Common myeloid progenitor, CD34-positive (primary cell): Measurements from ENCODE around the gene CACNB4.

Experiments
- CTCF ChIA-PET: fragments of 350-600 bp; sonication (Branson Sonifier 250); formaldehyde crosslinking; loops from one replicate; lab custom pipeline; 2021; ENCODE audit warnings: antibody characterized with exemption; lab: Charles Lee
- POLR2A ChIA-PET: fragments of 350-600 bp; sonication (Branson Sonifier 250); formaldehyde crosslinking; loops from one replicate; lab custom pipeline; 2021; ENCODE audit warnings: antibody characterized with exemption; lab: Charles Lee
- DNase-seq, 3 donors: peaks; one replicate each; pipeline versions ENCODE4 v3.0.0 to v3.0.0-alpha.2; 2013
- H3K27ac ChIP-seq, 2 experiments: 1 replicate in 1 of 2; 2 replicates in 1 of 2; pipeline ENCODE4 v1.7.0; 2013; ENCODE audit warnings: inconsistent platforms in 2 of 2, low read length in 2 of 2, mild to moderate bottlenecking in 2 of 2, low read depth in 1 of 2, moderate library complexity in 1 of 2; ENCODE audit not compliant: severe bottlenecking in 2 of 2, insufficient read depth in 1 of 2, poor library complexity in 1 of 2
- H3K27me3 ChIP-seq, 5 experiments: replicated peaks in 2 of 5; 1 replicate in 3 of 5; 2 replicates in 2 of 5; pipeline versions ENCODE4 v1.6.1 to v1.7.0; 2013; ENCODE audit warnings: low read length in 4 of 5, mild to moderate bottlenecking in 2 of 5, moderate library complexity in 2 of 5, inconsistent platforms in 1 of 5; ENCODE audit not compliant: insufficient read depth in 5 of 5, control insufficient read depth in 4 of 5
- H3K36me3 ChIP-seq, 4 experiments: 1 replicate in 2 of 4; 2 replicates in 2 of 4; pipeline versions ENCODE4 v1.6.1 to v1.7.0; 2013; ENCODE audit warnings: low read length in 3 of 4, control low read depth in 1 of 4, mild to moderate bottlenecking in 1 of 4; ENCODE audit not compliant: control insufficient read depth in 4 of 4, insufficient read depth in 4 of 4
- H3K4me1 ChIP-seq, 4 experiments: 1 replicate in 3 of 4; 2 replicates in 1 of 4; pipeline versions ENCODE4 v1.6.1 to v1.7.1; 2013; ENCODE audit warnings: low read length in 3 of 4, mild to moderate bottlenecking in 3 of 4, control low read depth in 1 of 4, inconsistent platforms in 1 of 4, moderate library complexity in 1 of 4; ENCODE audit not compliant: control insufficient read depth in 4 of 4, insufficient read depth in 4 of 4; ENCODE audit errors: control extremely low read depth in 1 of 4
- H3K4me3 ChIP-seq, 7 experiments: 1 replicate in 4 of 7; 2 replicates in 3 of 7; pipeline versions ENCODE4 v1.5.1 to v1.7.0; 2013; ENCODE audit warnings: mild to moderate bottlenecking in 7 of 7, low read length in 6 of 7, moderate library complexity in 6 of 7, inconsistent platforms in 2 of 7, low read depth in 2 of 7, control low read depth in 1 of 7; ENCODE audit not compliant: insufficient read depth in 4 of 7, control insufficient read depth in 1 of 7; ENCODE audit errors: extremely low read depth in 1 of 7
- H3K9me3 ChIP-seq, 5 experiments: 1 replicate in 4 of 5; 2 replicates in 1 of 5; pipeline versions ENCODE4 v1.6.1 to v1.7.1; 2013; ENCODE audit warnings: low read length in 4 of 5, mild to moderate bottlenecking in 2 of 5, inconsistent platforms in 1 of 5, low read depth in 1 of 5, moderate library complexity in 1 of 5; ENCODE audit not compliant: control insufficient read depth in 4 of 5, insufficient read depth in 2 of 5; ENCODE audit errors: control extremely low read depth in 1 of 5
- WGBS: methylation state at CpG from one replicate; pipeline ENCODE4 v1.1.5; 2013; ENCODE audit not compliant: insufficient coverage; 5-methylcytosine and 5-hydroxymethylcytosine counted together

Gene CACNB4

DNA sequence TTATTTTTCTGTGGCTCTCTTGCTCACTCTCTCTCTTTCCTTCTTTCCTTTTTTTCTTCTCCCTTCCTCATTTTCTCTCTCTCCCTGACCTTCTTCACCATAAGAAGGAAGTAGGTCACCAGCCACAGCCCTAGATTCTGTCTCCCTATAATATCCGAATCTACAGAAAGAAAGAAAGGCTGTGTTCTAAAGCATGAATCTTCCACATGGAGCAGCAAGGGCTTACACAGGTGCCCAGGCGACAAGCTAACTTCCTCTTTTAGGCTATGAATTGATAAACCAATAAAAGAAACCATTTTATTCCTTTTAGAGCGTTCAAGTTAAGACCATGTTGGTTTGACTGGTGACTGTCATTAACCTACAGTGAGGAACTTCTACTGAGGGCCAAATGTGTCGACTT is 49.3 kb downstream of the CACNB4 start:
- Histone ChIP-seq H3K36me3 (no peaks in the 10 kb centered on the region), H3K4me1 (peaks cover 20 to 70% (median 40%) of the 10 kb centered on the region in 4 experiments), H3K4me3 (no peak overlapping the region), H3K9me3 (no peaks in the 10 kb centered on the region), H3K27ac (no peak overlapping the region), H3K27me3 (no peaks in the 10 kb centered on the region)
- ChIA-PET CTCF (interaction anchor here (0.9 to 1.7 kb wide), 2 partner anchors 11 to 32 kb away, joined by 3 to 6 read pairs; no protein-coding TSS in a partner anchor), POLR2A (no interaction called here)
- DNase-seq: peak in 2 of 3 donors; percentile 53 to 72
- 79% methylated on average over 4 of the region's 4 CpGs for WGBS

- DNase-seq: peak in 2 of 3 donors; percentile 32 to 35
- H3K36me3 ChIP-seq: no peaks in the 10 kb centered on the region
- WGBS: 90% methylated on average over 5 of the region's 6 CpGs
- ChIA-PET POLR2A (no interaction called here), CTCF (interaction anchor here (1.1 to 4.3 kb wide), 3 partner anchors 10 to 46 kb away, joined by 3 to 29 read pairs (median 5); no protein-coding TSS in a partner anchor)
- peaks cover 18 to 72% (median 39%) of the 10 kb centered on the region in 4 experiments for H3K4me1 ChIP-seq
- H3K9me3 ChIP-seq: no peaks in the 10 kb centered on the region
- H3K27me3 ChIP-seq: no peaks in the 10 kb centered on the region
- no peak overlapping the region for H3K4me3 ChIP-seq
- H3K27ac ChIP-seq: no peak overlapping the region
Measured at GRCh38 chr2:152047824-152048471, 50.9 kb downstream of the CACNB4 start.

DNA sequence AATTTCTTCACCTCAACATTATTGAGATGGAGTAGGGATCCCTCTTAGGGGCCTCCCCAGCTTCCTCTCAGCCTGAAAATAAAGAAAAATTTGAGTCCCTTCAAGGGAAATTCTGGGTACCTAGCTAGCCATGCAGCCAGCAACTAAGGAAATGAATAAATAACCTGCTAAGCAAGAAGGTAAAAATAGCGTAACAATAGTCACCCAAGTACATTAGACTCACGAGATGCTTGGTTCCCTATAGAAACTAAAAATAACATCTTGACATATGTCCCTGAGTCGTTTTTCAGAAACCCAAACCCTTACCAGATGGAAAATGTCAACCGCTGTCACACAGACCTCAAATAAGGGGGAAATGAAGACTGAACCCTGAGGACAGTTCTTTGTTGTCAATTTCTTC is 51.9 kb downstream of the CACNB4 start:
- Histone ChIP-seq H3K27ac (no peak overlapping the region), H3K4me1 (peaks cover 18 to 79% (median 41%) of the 10 kb centered on the region in 4 experiments), H3K4me3 (peak overlapping the region in 1 of 7 experiments; percentile 8), H3K27me3 (no peaks in the 10 kb centered on the region), H3K36me3 (no peaks in the 10 kb centered on the region), H3K9me3 (no peaks in the 10 kb centered on the region)
- ChIA-PET POLR2A (no interaction called here), CTCF (interaction anchor here (0.9 to 4.3 kb wide), 6 partner anchors 9 to 598 kb away, joined by 3 to 29 read pairs (median 4); no protein-coding TSS in a partner anchor)
- no CpG with 5 or more reads among the region's 4 CpGs for WGBS
- DNase-seq: peak in 2 of 3 donors; percentile 64 to 82

DNA sequence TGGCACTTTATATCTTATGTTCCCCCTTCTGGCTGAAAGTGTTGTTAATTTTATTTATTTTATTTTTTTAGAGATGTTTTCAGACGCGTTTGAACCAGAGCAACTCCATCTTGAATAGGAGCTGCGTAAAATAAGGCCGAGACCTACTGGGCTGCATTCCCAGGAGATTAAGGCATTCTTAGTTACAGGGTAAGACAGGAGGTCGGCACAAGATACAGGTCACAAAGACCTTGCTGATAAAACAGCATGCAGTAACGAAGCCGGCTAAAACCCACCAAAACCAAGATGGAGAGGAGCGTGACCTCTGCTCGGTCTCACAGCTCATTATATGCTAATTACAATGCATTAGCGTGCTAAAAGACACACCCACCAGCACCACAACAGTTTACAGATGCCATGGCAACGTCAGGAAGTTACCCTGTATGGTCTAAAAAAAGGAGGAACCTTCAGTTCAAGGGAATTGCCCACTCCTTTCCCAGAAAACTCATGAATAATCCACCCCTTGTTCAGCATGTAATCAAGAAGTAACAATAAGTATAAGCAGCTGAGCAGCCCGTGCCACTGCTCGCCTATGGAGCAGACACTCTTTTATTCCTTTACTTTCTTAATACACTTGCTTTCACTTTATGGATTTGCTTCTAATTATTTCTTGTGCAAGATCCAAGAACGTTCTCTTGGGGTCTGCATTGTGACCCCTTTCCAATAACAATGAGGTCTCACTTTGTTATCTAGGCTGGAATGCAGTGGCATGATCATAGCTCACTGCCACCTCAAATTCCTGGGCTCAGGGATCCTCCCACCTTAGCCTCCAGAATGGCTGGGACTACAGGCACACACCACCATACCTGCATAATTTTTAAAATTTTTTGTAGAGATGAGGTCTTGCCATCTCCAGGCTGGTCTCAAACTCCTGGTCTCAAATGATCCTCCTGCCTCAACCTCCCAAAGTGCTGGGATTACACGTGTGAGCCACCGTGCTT is 55.9 kb downstream of the CACNB4 start:
- ChIA-PET CTCF (interaction anchor here (1.0 to 1.3 kb wide), 3 partner anchors 128 to 593 kb away, joined by 3 read pairs; no protein-coding TSS in a partner anchor), POLR2A (no interaction called here)
- peak; percentile 73 to 89 (median 89) for DNase-seq
- no peak overlapping the region for H3K27ac ChIP-seq
- H3K9me3 ChIP-seq: no peaks in the 10 kb centered on the region
- H3K4me3 ChIP-seq: no peak overlapping the region
- no peaks in the 10 kb centered on the region for H3K36me3 ChIP-seq
- WGBS: 86% methylated on average over 10 of the region's 16 CpGs
- no peaks in the 10 kb centered on the region for H3K27me3 ChIP-seq
- peaks cover 9 to 55% (median 30%) of the 10 kb centered on the region in 4 experiments for H3K4me1 ChIP-seq

DNA sequence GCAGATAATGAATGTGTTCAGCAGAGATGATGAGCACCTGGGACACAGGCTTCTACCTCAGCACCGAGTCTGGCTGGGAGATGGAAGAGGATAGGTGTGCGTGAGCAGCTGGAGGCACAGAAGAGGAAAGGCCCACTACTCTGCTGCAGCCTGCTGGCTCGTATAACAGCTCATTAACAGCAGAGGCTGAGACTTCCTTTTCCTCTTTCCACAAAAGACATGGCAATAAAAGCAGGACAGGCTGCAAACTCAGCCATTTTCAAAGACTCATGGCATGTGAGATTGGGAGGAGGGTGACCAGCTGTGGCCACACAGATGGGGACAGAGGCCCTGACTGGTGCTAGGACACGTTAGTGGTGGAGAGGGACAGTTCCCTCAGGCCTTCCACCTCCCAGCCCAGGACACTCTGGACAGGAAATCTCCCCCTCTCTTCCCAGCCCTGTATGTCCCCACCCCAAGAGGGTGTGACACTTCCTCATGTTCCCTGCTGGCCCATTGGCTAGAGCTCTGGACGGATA is 60.3 kb downstream of the CACNB4 start:
- POLR2A ChIA-PET: interaction anchor here (0.7 kb wide), 1 partner anchor 136 kb away, joined by 3 read pairs; no protein-coding TSS in a partner anchor
- Histone ChIP-seq H3K4me1 (peaks cover 0 to 35% (median 12%) of the 10 kb centered on the region in 4 experiments), H3K4me3 (no peak overlapping the region), H3K27me3 (no peaks in the 10 kb centered on the region), H3K27ac (no peak overlapping the region), H3K36me3 (no peaks in the 10 kb centered on the region), H3K9me3 (no peaks in the 10 kb centered on the region)
- no peak for DNase-seq
- CTCF ChIA-PET: interaction anchor here (0.8 to 3.3 kb wide), 23 partner anchors 8 to 610 kb away, joined by 3 to 29 read pairs (median 4); partner anchors contain the start of gene STAM2
- 29% methylated on average over 3 of the region's 5 CpGs for WGBS

DNA sequence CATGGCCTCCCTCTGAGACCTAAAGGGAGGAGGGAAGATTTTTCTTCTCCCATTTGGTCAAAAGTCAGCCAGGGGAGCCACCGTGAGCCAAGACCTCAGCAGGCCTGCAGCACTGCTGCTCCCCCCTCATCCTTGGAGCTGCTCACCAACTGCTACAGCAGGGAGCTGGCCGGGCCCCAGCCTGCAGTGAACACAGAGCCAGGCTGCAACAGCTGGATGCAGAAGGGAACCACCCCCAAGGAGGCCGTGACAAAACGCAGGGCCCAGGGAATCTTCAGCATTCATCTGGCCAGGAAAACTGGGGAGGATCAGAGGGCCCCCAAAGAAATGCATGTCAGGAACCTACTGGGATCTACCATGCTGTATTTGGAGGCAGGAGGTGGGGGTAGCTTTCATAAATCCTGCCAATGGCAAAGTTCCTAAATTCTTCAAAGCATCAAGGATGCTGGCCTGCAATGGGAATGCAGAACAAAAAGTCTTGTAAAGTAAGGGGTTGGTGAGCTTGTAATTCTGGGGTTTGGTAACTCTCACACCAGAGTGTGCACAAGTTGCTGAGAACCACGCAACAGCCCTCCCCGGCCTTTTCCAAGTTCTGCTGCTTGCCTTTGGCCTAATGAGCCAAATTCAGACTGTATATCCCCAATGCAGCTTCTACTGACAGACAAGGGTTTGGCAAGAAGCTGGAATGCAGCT is 61.0 kb downstream of the CACNB4 start:
- Histone ChIP-seq H3K4me3 (no peak overlapping the region), H3K4me1 (peaks cover 0 to 29% (median 9%) of the 10 kb centered on the region in 4 experiments), H3K36me3 (no peaks in the 10 kb centered on the region), H3K27me3 (no peaks in the 10 kb centered on the region), H3K9me3 (no peaks in the 10 kb centered on the region), H3K27ac (no peak overlapping the region)
- CTCF ChIA-PET: interaction anchor here (0.8 to 3.3 kb wide), 25 partner anchors 9 to 611 kb away, joined by 3 to 29 read pairs (median 4); partner anchors contain the start of gene STAM2
- POLR2A ChIA-PET: no interaction called here
- no peak for DNase-seq
- 100% methylated on average over 4 of the region's 6 CpGs for WGBS
